ENCODE measurements around the gene GPATCH8.
"Not testable (repeated sequence)": the region's sequence is repeated elsewhere in the genome, so short reads cannot be mapped to it uniquely, and the experiment has no call there.

The GPATCH8 gene

DNA sequence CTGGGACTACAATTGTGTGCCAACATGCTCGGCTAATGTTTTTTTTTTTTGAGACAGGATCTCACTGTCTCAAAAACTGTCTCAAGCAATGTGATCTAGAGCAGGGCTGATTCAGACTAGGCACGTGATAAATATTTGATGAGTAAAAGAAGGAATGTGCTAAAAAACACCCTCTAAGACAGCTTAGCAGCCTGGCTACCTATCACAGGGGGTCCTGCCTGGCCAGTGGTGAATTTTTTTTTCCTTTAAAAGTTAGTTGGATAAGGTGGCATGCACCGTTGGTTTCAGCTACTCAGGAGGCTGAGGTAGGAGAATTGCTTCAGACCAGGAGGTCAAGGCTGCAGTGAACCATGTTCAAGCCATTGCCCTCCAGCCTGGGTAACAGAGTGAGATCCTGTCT, 14.8 kb upstream of the GPATCH8 start:
- TF ChIP-seq, protein P1, sequence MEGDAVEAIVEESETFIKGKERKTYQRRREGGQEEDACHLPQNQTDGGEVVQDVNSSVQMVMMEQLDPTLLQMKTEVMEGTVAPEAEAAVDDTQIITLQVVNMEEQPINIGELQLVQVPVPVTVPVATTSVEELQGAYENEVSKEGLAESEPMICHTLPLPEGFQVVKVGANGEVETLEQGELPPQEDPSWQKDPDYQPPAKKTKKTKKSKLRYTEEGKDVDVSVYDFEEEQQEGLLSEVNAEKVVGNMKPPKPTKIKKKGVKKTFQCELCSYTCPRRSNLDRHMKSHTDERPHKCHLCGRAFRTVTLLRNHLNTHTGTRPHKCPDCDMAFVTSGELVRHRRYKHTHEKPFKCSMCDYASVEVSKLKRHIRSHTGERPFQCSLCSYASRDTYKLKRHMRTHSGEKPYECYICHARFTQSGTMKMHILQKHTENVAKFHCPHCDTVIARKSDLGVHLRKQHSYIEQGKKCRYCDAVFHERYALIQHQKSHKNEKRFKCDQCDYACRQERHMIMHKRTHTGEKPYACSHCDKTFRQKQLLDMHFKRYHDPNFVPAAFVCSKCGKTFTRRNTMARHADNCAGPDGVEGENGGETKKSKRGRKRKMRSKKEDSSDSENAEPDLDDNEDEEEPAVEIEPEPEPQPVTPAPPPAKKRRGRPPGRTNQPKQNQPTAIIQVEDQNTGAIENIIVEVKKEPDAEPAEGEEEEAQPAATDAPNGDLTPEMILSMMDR (conservative IDR thresholded peaks at IDR 0.05; ENCODE audit: low read depth, low read length), result no peak
- no peaks in the 10 kb centered on the region for H3K27me3 ChIP-seq (ENCODE audit: insufficient read depth, low read depth)
- no peaks in the 10 kb centered on the region for H3K79me2 ChIP-seq (ENCODE audit: insufficient read depth, low read depth)
- no peak overlapping the region for H3K4me2 ChIP-seq
- no peak overlapping the region for H3K4me3 ChIP-seq (IDR thresholded peaks at IDR 0.05; ENCODE audit: insufficient read depth, low read depth, low read length)
- no peak overlapping the region for H2AFZ ChIP-seq (ENCODE audit: low read depth)
- H3K27ac ChIP-seq, result no peak overlapping the region
- no peaks in the 10 kb centered on the region for H3K36me3 ChIP-seq (ENCODE audit: insufficient read depth)
- no peaks in the 10 kb centered on the region for H4K20me1 ChIP-seq (ENCODE audit: insufficient read depth)
- H3K4me1 ChIP-seq (ENCODE audit: low read depth, poor library complexity, severe bottlenecking), result no peaks in the 10 kb centered on the region
- H3K9ac ChIP-seq, result no peak overlapping the region

DNA sequence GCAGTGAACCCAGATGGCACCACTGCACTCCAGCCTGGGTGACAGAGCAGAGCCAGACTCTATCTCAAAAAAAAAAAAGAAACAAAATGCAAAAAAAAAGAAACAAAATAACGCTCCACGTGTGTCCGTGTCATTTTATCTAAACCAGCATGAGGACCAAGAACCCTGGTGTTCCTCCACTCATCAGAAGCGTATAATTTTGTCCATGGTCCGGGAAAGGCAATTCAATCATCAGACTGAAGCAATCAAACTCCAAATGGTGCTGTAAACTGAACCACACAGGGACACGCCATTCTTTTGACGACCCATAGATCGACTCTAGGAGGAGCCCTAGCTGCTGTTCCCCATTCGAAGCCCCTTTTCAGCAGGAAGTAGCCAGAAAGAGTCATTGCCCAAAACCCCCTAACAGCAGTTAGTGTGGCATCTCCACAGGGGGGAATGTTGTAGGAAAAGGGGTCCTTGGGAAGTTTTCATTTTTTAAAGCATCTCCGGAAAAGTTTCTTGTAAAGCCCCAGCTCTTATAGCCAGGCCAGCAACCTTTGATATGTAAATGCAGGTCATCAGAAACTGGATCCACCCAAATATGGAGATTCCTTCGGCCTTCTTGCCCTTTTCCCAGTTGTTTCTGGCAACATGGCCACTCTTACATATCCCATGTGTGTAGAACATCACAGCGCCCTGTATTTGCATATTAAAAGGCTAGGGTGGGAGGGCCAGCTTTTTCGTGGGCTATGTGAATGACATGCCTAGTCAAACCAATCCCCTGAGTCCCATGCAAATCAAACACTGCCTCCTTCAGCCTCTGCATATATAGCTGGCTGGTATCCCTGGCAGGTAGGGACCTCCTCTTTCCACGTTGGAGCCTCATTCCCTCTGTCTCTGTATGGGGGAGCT, 8.3 kb upstream of the GPATCH8 start:
- H3K27me3 ChIP-seq (ENCODE audit: insufficient read depth, low read depth); H3K36me3 ChIP-seq (ENCODE audit: insufficient read depth); H3K9ac ChIP-seq; H3K27ac ChIP-seq; H3K4me3 ChIP-seq (IDR thresholded peaks at IDR 0.05; ENCODE audit: insufficient read depth, low read depth, low read length); H3K4me2 ChIP-seq; H3K4me1 ChIP-seq (ENCODE audit: low read depth, poor library complexity, severe bottlenecking); H4K20me1 ChIP-seq (ENCODE audit: insufficient read depth); H2AFZ ChIP-seq (ENCODE audit: low read depth); H3K79me2 ChIP-seq (ENCODE audit: insufficient read depth, low read depth): not testable (repeated sequence)

DNA sequence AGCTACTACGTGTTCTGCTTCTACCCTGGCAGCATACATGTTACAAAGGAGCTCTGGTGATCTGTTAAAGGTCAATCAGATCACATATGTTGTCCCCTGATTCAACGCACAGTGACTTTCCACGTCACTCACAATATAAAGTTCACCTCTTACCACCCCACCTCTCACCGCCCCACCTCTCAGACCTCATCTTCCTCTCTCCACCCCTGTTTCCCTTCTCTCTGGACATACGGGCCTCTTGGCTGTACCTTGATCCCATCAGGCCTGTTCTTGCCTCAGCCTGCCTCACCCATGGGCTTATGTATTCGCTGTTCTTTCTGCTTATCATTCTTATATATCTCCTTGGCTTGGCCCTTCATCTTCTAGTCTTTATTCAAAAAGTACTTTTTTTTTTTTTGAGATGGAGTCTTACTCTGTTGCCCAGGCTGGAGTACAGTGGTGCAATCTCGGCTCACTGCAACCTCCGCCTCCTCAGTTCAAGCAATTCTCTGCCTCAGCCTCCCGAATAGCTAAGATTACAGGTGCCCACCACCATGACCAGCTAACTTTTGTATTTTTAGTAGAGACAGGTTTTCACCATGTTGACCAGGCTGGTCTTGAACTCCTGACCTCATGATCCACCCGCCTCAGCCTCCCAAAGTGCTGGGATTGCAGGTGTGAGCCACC, 3.9 kb upstream of the GPATCH8 start:
- not testable (repeated sequence) for H3K4me3 ChIP-seq (IDR thresholded peaks at IDR 0.05; ENCODE audit: insufficient read depth, low read depth, low read length); H3K27ac ChIP-seq; H3K4me2 ChIP-seq; H2AFZ ChIP-seq (ENCODE audit: low read depth); H3K4me1 ChIP-seq (ENCODE audit: low read depth, poor library complexity, severe bottlenecking); H3K27me3 ChIP-seq (ENCODE audit: insufficient read depth, low read depth); H3K9ac ChIP-seq; H3K36me3 ChIP-seq (ENCODE audit: insufficient read depth); H4K20me1 ChIP-seq (ENCODE audit: insufficient read depth)
- peaks cover 11% of the 10 kb centered on the region for H3K79me2 ChIP-seq (ENCODE audit: insufficient read depth, low read depth)

DNA sequence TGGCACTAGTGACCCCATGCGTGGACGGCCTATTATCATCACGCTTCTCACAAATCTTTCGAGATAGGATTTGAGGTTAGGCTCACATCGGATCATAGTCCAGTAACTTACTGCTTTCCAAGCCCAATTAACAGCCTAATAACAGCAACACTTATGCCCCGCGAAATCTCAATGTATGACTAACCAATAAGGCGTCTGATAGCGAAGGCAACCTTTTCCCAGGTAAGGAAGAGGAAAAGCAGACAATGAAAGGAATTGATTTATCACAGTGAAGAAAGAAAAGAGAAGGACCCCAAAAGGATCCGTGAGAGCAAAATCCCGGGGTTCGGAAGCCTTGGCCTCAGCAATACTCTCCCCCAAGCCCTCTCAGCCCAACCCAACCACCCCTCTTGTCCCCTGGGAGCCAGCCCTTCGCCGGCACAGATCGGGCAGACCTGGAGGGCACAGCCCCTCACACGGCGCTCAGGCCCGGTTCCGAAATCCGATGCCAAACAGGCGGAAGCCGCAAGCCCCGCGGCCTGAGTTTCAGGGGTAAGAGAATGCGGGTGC, 534 bp downstream of the GPATCH8 start:
- H3K79me2 ChIP-seq (ENCODE audit: insufficient read depth, low read depth), result peaks cover 55% of the 10 kb centered on the region
- peak overlapping the region; percentile 89 for H3K27ac ChIP-seq
- H3K4me1 ChIP-seq (ENCODE audit: low read depth, poor library complexity, severe bottlenecking), result peaks cover 30% of the 10 kb centered on the region
- peak overlapping the region; percentile 81 for H2AFZ ChIP-seq (ENCODE audit: low read depth)
- TF ChIP-seq, protein P1 (conservative IDR thresholded peaks at IDR 0.05; ENCODE audit: low read depth, low read length), result no peak
- H3K9ac ChIP-seq, result peak overlapping the region; percentile 91
- peak overlapping the region; percentile 43 for H3K4me3 ChIP-seq (IDR thresholded peaks at IDR 0.05; ENCODE audit: insufficient read depth, low read depth, low read length)
- no peaks in the 10 kb centered on the region for H3K27me3 ChIP-seq (ENCODE audit: insufficient read depth, low read depth)
- no peaks in the 10 kb centered on the region for H3K36me3 ChIP-seq (ENCODE audit: insufficient read depth)
- H4K20me1 ChIP-seq (ENCODE audit: insufficient read depth), result peaks cover 33% of the 10 kb centered on the region; the same call in 1 of the 2 replicates
- H3K4me2 ChIP-seq, result peak overlapping the region; percentile 98

DNA sequence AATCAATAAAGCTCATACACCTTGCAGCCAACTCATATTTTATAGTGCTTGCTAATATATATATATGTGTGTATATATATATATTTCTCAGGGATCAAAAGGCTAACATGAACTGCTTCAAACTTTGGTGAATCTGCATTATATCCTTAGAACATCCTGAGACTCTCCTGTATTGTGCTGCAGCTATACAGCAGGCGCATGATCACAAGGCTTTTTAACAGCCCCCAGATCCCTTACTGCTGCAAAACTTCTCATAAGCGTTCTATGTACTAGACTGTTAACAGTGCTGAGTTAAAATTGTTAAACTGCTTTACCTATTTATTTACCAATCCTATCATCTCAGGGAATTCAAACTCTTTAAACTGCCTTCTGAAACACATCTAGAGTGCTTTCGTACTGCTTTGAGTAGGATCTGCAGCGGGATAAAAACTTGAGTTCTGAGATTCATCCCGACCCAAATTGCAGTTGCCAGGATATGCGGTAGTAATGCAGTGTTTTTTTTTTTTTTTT, 1.3 kb downstream of the GPATCH8 start:
- Histone ChIP-seq H4K20me1 (ENCODE audit: insufficient read depth) (peaks cover 35% of the 10 kb centered on the region; the same call in 1 of the 2 replicates), H3K27me3 (ENCODE audit: insufficient read depth, low read depth) (no peaks in the 10 kb centered on the region), H3K9ac (peak overlapping the region; percentile 91; the same call in 1 of the 2 replicates), H3K4me3 (IDR thresholded peaks at IDR 0.05; ENCODE audit: insufficient read depth, low read depth, low read length) (no peak overlapping the region), H3K4me1 (ENCODE audit: low read depth, poor library complexity, severe bottlenecking) (peaks cover 30% of the 10 kb centered on the region), H3K79me2 (ENCODE audit: insufficient read depth, low read depth) (peaks cover 62% of the 10 kb centered on the region), H2AFZ (ENCODE audit: low read depth) (no peak overlapping the region), H3K27ac (peak overlapping the region; percentile 89; the same call in 1 of the 2 replicates), H3K36me3 (ENCODE audit: insufficient read depth) (no peaks in the 10 kb centered on the region), H3K4me2 (peak overlapping the region; percentile 98)
- TF ChIP-seq, protein P1 (conservative IDR thresholded peaks at IDR 0.05; ENCODE audit: low read depth, low read length), result no peak
